Femur (tissue), 1 donor: Measurements from ENCODE around the gene RASA4B.

ENCODE experiments used
- DNase-seq: peaks from one replicate; pipeline ENCODE4 v3.0.0-alpha.2; 2017

The RASA4B gene

GRCh38 chr7:102451371-102452054 lies 66.1 kb downstream of the RASA4B start:
- no peak for DNase-seq

- DNase-seq: no peak
Observed at GRCh38 chr7:102450242-102450641, 67.3 kb downstream of the RASA4B start.

GRCh38 chr7:102449136-102449535 lies 68.4 kb downstream of the RASA4B start:
- no peak for DNase-seq

GRCh38 chr7:102447311-102447710 lies 70.3 kb downstream of the RASA4B start:
- no peak for DNase-seq

- no peak for DNase-seq
Observed at GRCh38 chr7:102446387-102447156, 71.0 kb downstream of the RASA4B start.

- DNase-seq: no peak
Observed at GRCh38 chr7:102445674-102446071, 71.9 kb downstream of the RASA4B start.

- no peak for DNase-seq
Observed at GRCh38 chr7:102444961-102445673, 72.5 kb downstream of the RASA4B start.

GRCh38 chr7:102439963-102440795 lies 77.4 kb downstream of the RASA4B start:
- DNase-seq: no peak

GRCh38 chr7:102436118-102436517 lies 81.5 kb downstream of the RASA4B start:
- no peak for DNase-seq

GRCh38 chr7:102434039-102434486 lies 83.5 kb downstream of the RASA4B start:
- no peak for DNase-seq

- DNase-seq: peak; percentile 91
Observed at GRCh38 chr7:102433219-102434038, 84.1 kb downstream of the RASA4B start, which contains the start of gene ORAI2. ORAI2 (plus strand) TSS chr7:102433575; CDS start chr7:102438957, 5,382 bp downstream.
